ENCODE results near the gene HDAC8. TPM values are rescaled to one million over a fixed set of nuclear protein-coding genes. Genes with fewer than 3 reads are reported as not detected.

HDAC8 gene
- total and polyA plus RNA-seq, 9 of the 15 experiments (the other 6 are each of a cell fraction or from before 2014, with no cell fraction given) = 18.9 to 53.8 (median 28.7) TPM

DNA sequence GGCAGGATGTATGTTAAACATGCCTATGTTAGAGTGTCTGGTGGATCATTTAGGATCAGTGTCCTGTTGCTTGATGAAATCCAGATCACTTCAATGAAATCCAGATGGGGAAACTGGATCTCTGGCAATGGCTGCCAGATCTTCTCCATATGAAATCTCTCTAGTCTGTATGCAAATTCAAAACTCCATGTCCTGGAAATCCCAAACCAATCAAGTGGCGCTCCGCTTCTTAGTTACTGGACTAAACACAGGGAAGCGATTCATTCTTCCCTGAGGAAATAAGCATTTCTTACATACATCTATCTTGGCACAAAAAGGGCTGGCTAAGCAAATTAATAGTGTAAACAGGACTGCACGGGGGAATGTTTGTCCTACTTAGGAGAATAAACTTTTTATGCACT, 94.9 kb downstream of the HDAC8 start:
- no peak overlapping the region for H3K4me2 ChIP-seq (ENCODE audit: insufficient read depth, low read length)
- 0 out of 2 replicates have a peak, but pooled peaks cover 1% of the 10 kb centered on the region for H3K9me3 ChIP-seq (replicated peaks; ENCODE audit: control insufficient read depth, insufficient read depth, low read depth, low read length)
- BruUV-seq (replicated peaks) = no TSS peak
- CTCF ChIA-PET (ENCODE audit: low intra/inter-chr PET ratio) = no interaction called here
- H3K4me1 ChIP-seq (replicated peaks in 1 of 2; ENCODE audit: control insufficient read depth in 2 of 2, insufficient read depth in 2 of 2, low read length in 2 of 2) = no peaks in the 10 kb centered on the region
- WGBS (ENCODE audit: insufficient coverage, low coverage, missing lambda C conversion rate) = 70% methylated on average over 4 of the region's 4 CpGs
- no peak for FAIRE-seq
- no peak for TF ChIP-seq KDM2B (CRISPR knock-in tag; IDR thresholded peaks at IDR 0.05)
- TF ChIP-seq ZNF311 (CRISPR knock-in tag; IDR thresholded peaks at IDR 0.05) = no peak
- no peak for TF ChIP-seq ZNF384 (IDR thresholded peaks at IDR 0.05; ENCODE audit: low read depth, low read length)
- TF ChIP-seq ZNF644 (tag; IDR thresholded peaks at IDR 0.05; ENCODE audit: low read depth) = no peak
- no peak for TF ChIP-seq ELF4 (CRISPR knock-in tag; IDR thresholded peaks at IDR 0.05)
- no peaks in the 10 kb centered on the region for H3K27me3 ChIP-seq (ENCODE audit: control insufficient read depth in 2 of 2, insufficient read depth in 2 of 2, low read length in 2 of 2)
- H3K27ac ChIP-seq (ENCODE audit: extremely low read depth, low read depth, low read length) = no peak overlapping the region
- H3K4me3 ChIP-seq = no peak overlapping the region
- no peaks in the 10 kb centered on the region for H3K9me1 ChIP-seq (ENCODE audit: control insufficient read depth, insufficient read depth, low read length)
- intact Hi-C loops (cut with micrococcal nuclease) = no loop called here
- in situ Hi-C loops (cut with MboI) = no loop called here
- POLR2A ChIA-PET = no interaction called here
- no peak overlapping the region for H3K9ac ChIP-seq (ENCODE audit: insufficient read depth in 1 of 2, low read depth in 2 of 2, low read length in 2 of 2)
- no peaks in the 10 kb centered on the region for H4K20me1 ChIP-seq (replicated peaks; ENCODE audit: control insufficient read depth, insufficient read depth, low read length)
- H3K36me3 ChIP-seq (ENCODE audit: control insufficient read depth, insufficient read depth, low read length) = peaks cover 4% of the 10 kb centered on the region; the same call in 1 of the 3 replicates
- no peak for ATAC-seq
- no peak overlapping the region for H2AFZ ChIP-seq (ENCODE audit: low read depth, low read length)
- H3K79me2 ChIP-seq (ENCODE audit: control insufficient read depth, insufficient read depth, low read length) = no peaks in the 10 kb centered on the region
- DNase-seq (ENCODE audit: extremely low read depth in 1 of 4, low spot score in 3 of 4) = no peak

DNA sequence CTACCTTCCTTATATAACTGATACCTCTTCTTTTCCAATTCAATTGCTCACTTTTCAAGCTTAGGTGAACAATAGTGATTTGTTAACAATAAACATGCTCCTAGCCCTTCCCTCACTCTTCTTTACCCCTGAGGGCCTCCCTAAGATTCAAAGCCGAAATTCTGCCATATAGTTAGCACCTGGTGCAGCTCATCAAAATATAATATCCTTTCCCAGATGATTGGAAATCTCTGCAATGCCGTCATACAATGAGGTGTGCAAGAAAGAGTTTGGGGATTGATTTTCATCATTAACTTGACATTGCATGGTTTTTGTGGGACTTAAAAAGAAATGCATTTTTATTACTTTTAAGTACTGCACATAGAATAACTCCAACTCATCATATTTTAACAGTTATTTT, 95.3 kb downstream of the HDAC8 start:
- Histone ChIP-seq H3K4me3 (no peak overlapping the region), H3K4me1 (replicated peaks in 1 of 2; ENCODE audit: control insufficient read depth in 2 of 2, insufficient read depth in 2 of 2, low read length in 2 of 2) (no peaks in the 10 kb centered on the region), H3K27ac (ENCODE audit: extremely low read depth, low read depth, low read length) (no peak overlapping the region), H3K9ac (ENCODE audit: insufficient read depth in 1 of 2, low read depth in 2 of 2, low read length in 2 of 2) (no peak overlapping the region), H3K27me3 (ENCODE audit: control insufficient read depth in 2 of 2, insufficient read depth in 2 of 2, low read length in 2 of 2) (no peaks in the 10 kb centered on the region), H3K79me2 (ENCODE audit: control insufficient read depth, insufficient read depth, low read length) (no peaks in the 10 kb centered on the region), H2AFZ (ENCODE audit: low read depth, low read length) (no peak overlapping the region), H3K9me1 (ENCODE audit: control insufficient read depth, insufficient read depth, low read length) (no peaks in the 10 kb centered on the region), H3K9me3 (replicated peaks; ENCODE audit: control insufficient read depth, insufficient read depth, low read depth, low read length) (no peaks in the 10 kb centered on the region; the same call in 1 of the 2 replicates), H4K20me1 (replicated peaks; ENCODE audit: control insufficient read depth, insufficient read depth, low read length) (no peaks in the 10 kb centered on the region), H3K4me2 (ENCODE audit: insufficient read depth, low read length) (no peak overlapping the region), H3K36me3 (ENCODE audit: control insufficient read depth, insufficient read depth, low read length) (peaks cover 4% of the 10 kb centered on the region; the same call in 1 of the 3 replicates)
- ATAC-seq = no peak
- intact Hi-C loops (cut with micrococcal nuclease) = no loop called here
- ChIA-PET POLR2A (no interaction called here), CTCF (ENCODE audit: low intra/inter-chr PET ratio) (no interaction called here)
- WGBS (ENCODE audit: insufficient coverage, low coverage, missing lambda C conversion rate) = 72% methylated on average over 2 of the region's 2 CpGs
- FAIRE-seq = no peak
- no peak for DNase-seq (ENCODE audit: extremely low read depth in 1 of 4, low spot score in 3 of 4)
- in situ Hi-C loops (cut with MboI) = no loop called here
- BruUV-seq (replicated peaks) = no TSS peak
- no peak for TF ChIP-seq HMG20B (CRISPR knock-in tag; IDR thresholded peaks at IDR 0.05)
- no peak for TF ChIP-seq STAT5A (IDR thresholded peaks at IDR 0.05; ENCODE audit: borderline replicate concordance, low read length)
- no peak for TF ChIP-seq SP2 (IDR thresholded peaks at IDR 0.05; ENCODE audit: extremely low read depth, low read depth, low read length, poor library complexity, severe bottlenecking)
- TF ChIP-seq, protein P1, sequence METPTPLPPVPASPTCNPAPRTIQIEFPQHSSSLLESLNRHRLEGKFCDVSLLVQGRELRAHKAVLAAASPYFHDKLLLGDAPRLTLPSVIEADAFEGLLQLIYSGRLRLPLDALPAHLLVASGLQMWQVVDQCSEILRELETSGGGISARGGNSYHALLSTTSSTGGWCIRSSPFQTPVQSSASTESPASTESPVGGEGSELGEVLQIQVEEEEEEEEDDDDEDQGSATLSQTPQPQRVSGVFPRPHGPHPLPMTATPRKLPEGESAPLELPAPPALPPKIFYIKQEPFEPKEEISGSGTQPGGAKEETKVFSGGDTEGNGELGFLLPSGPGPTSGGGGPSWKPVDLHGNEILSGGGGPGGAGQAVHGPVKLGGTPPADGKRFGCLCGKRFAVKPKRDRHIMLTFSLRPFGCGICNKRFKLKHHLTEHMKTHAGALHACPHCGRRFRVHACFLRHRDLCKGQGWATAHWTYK (CRISPR knock-in tag; IDR thresholded peaks at IDR 0.05) = no peak
- TF ChIP-seq NFE2 (IDR thresholded peaks at IDR 0.05; ENCODE audit: low read depth) = no peak
- no peak for TF ChIP-seq POLR2AphosphoS2 (IDR thresholded peaks at IDR 0.05; ENCODE audit: low read length)
- TF ChIP-seq ESRRB (CRISPR knock-in tag; IDR thresholded peaks at IDR 0.05; ENCODE audit: borderline replicate concordance) = no peak
- TF ChIP-seq, protein P2, sequence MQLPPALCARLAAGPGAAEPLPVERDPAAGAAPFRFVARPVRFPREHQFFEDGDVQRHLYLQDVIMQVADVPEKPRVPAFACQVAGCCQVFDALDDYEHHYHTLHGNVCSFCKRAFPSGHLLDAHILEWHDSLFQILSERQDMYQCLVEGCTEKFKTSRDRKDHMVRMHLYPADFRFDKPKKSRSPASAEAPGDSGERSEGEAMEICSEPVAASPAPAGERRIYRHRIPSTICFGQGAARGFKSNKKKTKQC (CRISPR knock-in tag; IDR thresholded peaks at IDR 0.05) = no peak
- no peak for TF ChIP-seq CREM (IDR thresholded peaks at IDR 0.05; ENCODE audit: low read depth)
- no peak for TF ChIP-seq KAT7 (CRISPR knock-in tag; IDR thresholded peaks at IDR 0.05; ENCODE audit: borderline replicate concordance)
